C4-2B (cell line): ENCODE measurements around the gene OSBP2.

ENCODE experiments used
- ZFX ChIP-seq: fragments of 450-650 bp; IDR thresholded peaks from 2 replicates; pipeline ENCODE4 v1.6.1; 2017
- TF ChIP-seq, protein P1 (sequence below): fragments of 450-650 bp; conservative IDR thresholded peaks from 2 replicates; pipeline ENCODE4 v1.5.1; 2017; ENCODE audit warnings: mild to moderate bottlenecking

DNA sequence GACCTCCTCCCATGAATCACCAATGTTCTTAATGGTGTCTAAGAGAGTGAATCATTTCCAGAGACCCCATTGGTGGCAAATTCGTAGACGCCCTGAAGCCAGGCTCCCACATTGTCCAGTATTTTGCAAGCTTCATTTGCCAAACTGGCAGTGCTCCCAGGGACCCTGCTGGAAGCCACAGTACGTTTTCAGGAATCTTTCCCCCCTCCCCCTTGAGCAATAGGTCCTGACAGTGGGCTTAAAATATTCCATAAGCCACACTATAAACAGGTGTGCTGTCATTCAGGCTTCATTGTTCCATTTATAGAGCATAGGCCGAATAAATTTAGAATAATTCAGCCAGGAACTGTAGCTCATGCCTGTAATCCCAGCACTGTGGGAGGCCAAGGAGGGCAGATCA, 148.6 kb downstream of the OSBP2 start:
- TF ChIP-seq, protein P1, sequence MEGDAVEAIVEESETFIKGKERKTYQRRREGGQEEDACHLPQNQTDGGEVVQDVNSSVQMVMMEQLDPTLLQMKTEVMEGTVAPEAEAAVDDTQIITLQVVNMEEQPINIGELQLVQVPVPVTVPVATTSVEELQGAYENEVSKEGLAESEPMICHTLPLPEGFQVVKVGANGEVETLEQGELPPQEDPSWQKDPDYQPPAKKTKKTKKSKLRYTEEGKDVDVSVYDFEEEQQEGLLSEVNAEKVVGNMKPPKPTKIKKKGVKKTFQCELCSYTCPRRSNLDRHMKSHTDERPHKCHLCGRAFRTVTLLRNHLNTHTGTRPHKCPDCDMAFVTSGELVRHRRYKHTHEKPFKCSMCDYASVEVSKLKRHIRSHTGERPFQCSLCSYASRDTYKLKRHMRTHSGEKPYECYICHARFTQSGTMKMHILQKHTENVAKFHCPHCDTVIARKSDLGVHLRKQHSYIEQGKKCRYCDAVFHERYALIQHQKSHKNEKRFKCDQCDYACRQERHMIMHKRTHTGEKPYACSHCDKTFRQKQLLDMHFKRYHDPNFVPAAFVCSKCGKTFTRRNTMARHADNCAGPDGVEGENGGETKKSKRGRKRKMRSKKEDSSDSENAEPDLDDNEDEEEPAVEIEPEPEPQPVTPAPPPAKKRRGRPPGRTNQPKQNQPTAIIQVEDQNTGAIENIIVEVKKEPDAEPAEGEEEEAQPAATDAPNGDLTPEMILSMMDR, result no peak
- TF ChIP-seq ZFX, result no peak
